GM12892 (cell line): ENCODE data around the gene LRRC46.

ENCODE experiments used
- DNase-seq: peaks from one replicate; pipeline ENCODE4 v3.0.0; 2011; ENCODE audit not compliant: insufficient read length
- FAIRE-seq: peaks from 2 replicates; lab custom pipeline; 2011; peaks lifted over from hg19 to GRCh38; lab: Jason Lieb, UNC
- POLR2A ChIP-seq: IDR thresholded peaks from 2 replicates; pipeline ENCODE4 v1.6.1; 2011; ENCODE audit warnings: low read depth, low read length, control low read depth
- POLR2AphosphoS5 ChIP-seq: IDR thresholded peaks from 2 replicates; pipeline ENCODE4 v1.6.1; 2011; ENCODE audit warnings: low read depth, low read length, control low read depth
- TAF1 ChIP-seq: IDR thresholded peaks from 2 replicates; pipeline ENCODE4 v1.6.1; 2011; ENCODE audit warnings: low read depth, mild to moderate bottlenecking, control low read depth, low read length, borderline replicate concordance

LRRC46 gene

GRCh38 chr17:47821424-47822391, 9.8 kb upstream of the LRRC46 start, which contains the start of gene OSBPL7:
Gene OSBPL7 (minus strand): TSS chr17:47821794. CDS start chr17:47820278, 1,516 bp downstream.
- DNase-seq = peak; percentile 88
- TF ChIP-seq POLR2AphosphoS5 (peak; percentile 72), POLR2A (peak; percentile 81), TAF1 (peak; percentile 43; the same call in 1 of the 2 replicates)
- FAIRE-seq = peak; percentile 94

DNA sequence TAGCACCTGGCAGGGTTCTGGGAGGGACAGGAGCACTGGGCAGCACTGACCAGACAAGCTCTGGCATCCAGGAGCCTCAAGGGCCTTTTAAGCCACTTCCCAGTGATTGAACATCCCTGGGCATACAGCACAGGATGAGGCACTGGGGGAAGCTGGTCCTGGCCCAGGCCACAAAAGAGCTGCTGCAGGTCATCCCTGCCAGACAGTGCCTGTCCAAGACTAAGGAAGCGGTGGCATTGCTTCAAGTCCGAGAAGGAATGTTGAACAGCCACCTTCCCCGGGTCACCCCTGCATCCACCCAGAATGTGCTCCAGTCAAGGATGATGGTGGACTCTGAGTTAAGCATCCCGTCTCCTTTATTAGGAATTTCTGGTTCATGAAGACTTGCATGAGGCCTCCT, 8.7 kb upstream of the LRRC46 start:
- no peak for FAIRE-seq
- DNase-seq = no peak
- no peak for TF ChIP-seq TAF1

DNA sequence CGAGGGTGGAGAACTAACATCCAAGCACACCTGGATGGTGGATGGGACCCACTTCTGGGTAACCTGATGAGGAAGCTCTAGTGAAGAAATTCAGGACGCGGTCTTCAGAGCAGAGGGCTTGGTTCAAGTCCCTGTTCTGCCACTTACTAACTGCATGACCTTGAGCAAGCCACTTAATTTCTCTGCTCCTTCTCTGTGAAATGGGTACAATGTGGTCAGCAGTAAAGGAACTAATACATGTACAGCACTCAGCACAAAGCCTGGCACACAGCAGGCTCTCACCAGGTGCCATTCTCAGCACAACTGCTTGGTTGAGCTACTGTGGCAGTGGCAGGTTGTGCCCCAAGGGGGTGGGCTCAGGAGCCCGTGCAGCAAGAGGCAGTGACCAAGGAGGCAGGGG, 8.0 kb upstream of the LRRC46 start:
- TF ChIP-seq POLR2AphosphoS5 (no peak), TAF1 (no peak), POLR2A (no peak)
- DNase-seq (no peak), FAIRE-seq (no peak)

GRCh38 chr17:47829870-47830269, 1.6 kb upstream of the LRRC46 start:
- no peak for FAIRE-seq
- TF ChIP-seq POLR2A (no peak), TAF1 (no peak), POLR2AphosphoS5 (no peak)

GRCh38 chr17:47830396-47831002, 971 bp upstream of the LRRC46 start:
- no peak for DNase-seq
- TF ChIP-seq POLR2AphosphoS5 (no peak), POLR2A (no peak), TAF1 (no peak)
- no peak for FAIRE-seq

More at GRCh38 chr17:47829870-47830269, 1.6 kb upstream of the LRRC46 start:
- DNase-seq = no peak

- FAIRE-seq (no peak), DNase-seq (no peak)
- TF ChIP-seq POLR2A (no peak), TAF1 (no peak), POLR2AphosphoS5 (no peak)
Measured at GRCh38 chr17:47831934-47832327, 461 bp downstream of the LRRC46 start.

DNA sequence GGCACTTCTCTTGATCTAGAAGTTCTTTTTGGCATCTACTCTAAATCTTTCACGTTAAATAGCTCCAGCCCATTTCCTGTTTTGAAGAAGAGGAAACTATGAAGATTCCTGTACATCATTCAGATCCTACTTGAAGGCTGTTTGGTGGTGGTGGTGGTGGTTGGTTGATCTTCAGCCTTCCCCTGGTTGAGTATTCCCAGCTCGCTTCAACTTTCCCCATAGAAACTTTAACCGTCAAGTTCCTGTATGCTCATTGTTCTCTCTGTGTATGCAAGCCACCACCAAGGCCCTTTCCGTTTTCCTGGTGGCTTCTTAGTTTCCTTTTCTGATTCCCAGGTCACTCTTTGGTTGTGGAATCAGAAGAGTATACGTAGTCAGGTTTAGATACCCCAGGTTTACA, 3.3 kb downstream of the LRRC46 start:
- DNase-seq = no peak
- no peak for FAIRE-seq
- TF ChIP-seq POLR2AphosphoS5 = no peak

GRCh38 chr17:47836601-47837000, 5.1 kb downstream of the LRRC46 start:
- no peak for TF ChIP-seq TAF1
- no peak for TF ChIP-seq POLR2AphosphoS5
- no peak for TF ChIP-seq POLR2A
- no peak for FAIRE-seq
- no peak for DNase-seq

- DNase-seq = no peak
- FAIRE-seq = no peak
- TF ChIP-seq POLR2AphosphoS5 (no peak), TAF1 (no peak), POLR2A (no peak)
Measured at GRCh38 chr17:47837401-47838039, 6.0 kb downstream of the LRRC46 start.

DNA sequence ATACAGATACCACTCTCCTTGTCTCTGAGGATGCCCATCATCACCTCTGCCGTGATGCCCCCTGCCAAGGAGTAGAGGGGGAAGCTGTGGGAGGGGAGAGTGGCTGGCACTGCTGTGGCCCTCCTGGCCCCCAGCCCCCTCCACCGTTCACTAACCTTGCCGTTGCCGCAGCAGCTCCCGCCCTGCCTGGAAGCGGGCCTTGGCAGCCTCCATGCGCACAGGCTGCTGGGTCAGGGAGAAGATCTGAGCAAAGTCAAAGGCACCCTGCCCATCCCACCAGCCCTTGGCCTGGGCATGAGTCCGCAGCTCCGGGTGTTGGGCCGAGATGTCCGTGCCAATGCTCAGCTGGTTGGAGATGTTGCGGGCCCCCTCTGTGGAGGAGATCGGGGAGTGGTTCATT, 7.2 kb downstream of the LRRC46 start:
- TF ChIP-seq POLR2A (no peak), POLR2AphosphoS5 (no peak), TAF1 (no peak)
- FAIRE-seq = no peak

DNA sequence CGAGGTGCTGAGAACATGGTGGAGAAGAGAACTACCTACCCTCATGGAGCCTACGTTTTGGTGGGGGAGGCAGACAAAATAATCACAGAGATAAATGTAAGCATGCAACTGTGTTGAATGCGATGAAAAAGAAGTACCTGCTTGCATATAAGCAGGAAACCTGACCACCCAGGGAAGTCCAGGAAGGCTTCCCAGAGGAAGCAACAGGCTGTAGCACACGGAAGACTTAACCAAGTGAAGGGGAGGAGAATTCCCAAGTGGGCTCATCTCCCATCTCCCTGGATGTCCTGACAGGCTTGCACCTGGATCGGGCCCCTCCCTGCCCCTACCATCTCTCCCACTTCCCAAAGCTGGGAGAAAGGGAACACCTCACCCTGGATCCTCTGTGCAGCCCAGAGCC, 7.6 kb downstream of the LRRC46 start:
- TF ChIP-seq POLR2A (no peak), TAF1 (no peak), POLR2AphosphoS5 (no peak)
- FAIRE-seq = no peak
- no peak for DNase-seq

More for the DNA sequence above, 7.2 kb downstream of the LRRC46 start:
- DNase-seq = no peak
